Panc1 (cell line): ENCODE data around the gene SRRM3.

Experiments used
- POLR2AphosphoS5 ChIP-seq: IDR thresholded peaks from 2 replicates; pipeline ENCODE4 v1.6.1; 2012; ENCODE audit warnings: mild to moderate bottlenecking, low read depth, low read length, moderate library complexity
- SIN3A ChIP-seq: IDR thresholded peaks from 2 replicates; pipeline ENCODE4 v1.6.1; 2012; ENCODE audit warnings: low read depth, mild to moderate bottlenecking, low read length, moderate library complexity, borderline replicate concordance; ENCODE audit not compliant: insufficient read depth
- TCF7L2 ChIP-seq: IDR thresholded peaks from 2 replicates; pipeline ENCODE4 v1.6.1; 2011; ENCODE audit warnings: mild to moderate bottlenecking, low read depth, low read length, inconsistent platforms
- TF ChIP-seq, protein P1 (sequence below): fragments of 450-650 bp; IDR thresholded peaks from 2 replicates; pipeline ENCODE4 v1.5.1; 2017; ENCODE audit warnings: mild to moderate bottlenecking
- TF ChIP-seq, protein P2 (sequence below), 2 experiments: IDR thresholded peaks; 2 replicates each; pipeline ENCODE4 v1.6.1; 2011 to 2012; ENCODE audit warnings: low read depth in 2 of 2, control low read depth in 1 of 2, low read length in 1 of 2, mild to moderate bottlenecking in 1 of 2, moderate library complexity in 1 of 2; ENCODE audit not compliant: insufficient read depth in 1 of 2

DNA sequence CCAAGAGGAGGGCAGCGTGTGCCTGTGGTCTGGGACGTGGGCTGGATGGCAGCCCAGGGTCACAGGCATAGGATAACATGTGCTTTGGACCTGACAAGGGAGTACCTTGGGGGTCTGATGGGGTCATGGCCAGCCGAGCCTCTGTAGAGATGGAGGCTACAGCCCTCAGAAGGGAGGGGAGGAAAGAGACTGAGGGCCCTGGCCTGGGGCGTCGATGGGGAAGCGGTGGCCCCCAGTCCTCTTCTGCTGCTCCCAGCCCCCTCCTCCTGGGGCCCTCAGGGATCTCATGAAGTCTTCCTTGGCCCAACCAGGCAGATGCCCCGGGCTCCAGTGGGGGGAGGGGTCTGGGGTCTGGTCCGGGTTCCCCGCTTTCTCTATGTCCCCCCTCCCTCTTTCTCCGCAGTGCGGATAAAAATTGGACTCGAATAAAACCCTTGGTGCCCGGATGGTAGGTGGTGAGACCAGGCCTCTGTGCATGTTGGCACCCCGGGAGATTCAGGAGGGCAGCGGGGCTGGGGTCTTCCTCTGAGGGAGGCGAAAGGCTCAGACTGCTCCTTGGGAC lies 85.2 kb downstream of the SRRM3 start:
- TF ChIP-seq, protein P1, sequence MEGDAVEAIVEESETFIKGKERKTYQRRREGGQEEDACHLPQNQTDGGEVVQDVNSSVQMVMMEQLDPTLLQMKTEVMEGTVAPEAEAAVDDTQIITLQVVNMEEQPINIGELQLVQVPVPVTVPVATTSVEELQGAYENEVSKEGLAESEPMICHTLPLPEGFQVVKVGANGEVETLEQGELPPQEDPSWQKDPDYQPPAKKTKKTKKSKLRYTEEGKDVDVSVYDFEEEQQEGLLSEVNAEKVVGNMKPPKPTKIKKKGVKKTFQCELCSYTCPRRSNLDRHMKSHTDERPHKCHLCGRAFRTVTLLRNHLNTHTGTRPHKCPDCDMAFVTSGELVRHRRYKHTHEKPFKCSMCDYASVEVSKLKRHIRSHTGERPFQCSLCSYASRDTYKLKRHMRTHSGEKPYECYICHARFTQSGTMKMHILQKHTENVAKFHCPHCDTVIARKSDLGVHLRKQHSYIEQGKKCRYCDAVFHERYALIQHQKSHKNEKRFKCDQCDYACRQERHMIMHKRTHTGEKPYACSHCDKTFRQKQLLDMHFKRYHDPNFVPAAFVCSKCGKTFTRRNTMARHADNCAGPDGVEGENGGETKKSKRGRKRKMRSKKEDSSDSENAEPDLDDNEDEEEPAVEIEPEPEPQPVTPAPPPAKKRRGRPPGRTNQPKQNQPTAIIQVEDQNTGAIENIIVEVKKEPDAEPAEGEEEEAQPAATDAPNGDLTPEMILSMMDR: no peak
- no peak for TF ChIP-seq TCF7L2
- TF ChIP-seq SIN3A: no peak
- TF ChIP-seq POLR2AphosphoS5: no peak
- TF ChIP-seq, protein P2, sequence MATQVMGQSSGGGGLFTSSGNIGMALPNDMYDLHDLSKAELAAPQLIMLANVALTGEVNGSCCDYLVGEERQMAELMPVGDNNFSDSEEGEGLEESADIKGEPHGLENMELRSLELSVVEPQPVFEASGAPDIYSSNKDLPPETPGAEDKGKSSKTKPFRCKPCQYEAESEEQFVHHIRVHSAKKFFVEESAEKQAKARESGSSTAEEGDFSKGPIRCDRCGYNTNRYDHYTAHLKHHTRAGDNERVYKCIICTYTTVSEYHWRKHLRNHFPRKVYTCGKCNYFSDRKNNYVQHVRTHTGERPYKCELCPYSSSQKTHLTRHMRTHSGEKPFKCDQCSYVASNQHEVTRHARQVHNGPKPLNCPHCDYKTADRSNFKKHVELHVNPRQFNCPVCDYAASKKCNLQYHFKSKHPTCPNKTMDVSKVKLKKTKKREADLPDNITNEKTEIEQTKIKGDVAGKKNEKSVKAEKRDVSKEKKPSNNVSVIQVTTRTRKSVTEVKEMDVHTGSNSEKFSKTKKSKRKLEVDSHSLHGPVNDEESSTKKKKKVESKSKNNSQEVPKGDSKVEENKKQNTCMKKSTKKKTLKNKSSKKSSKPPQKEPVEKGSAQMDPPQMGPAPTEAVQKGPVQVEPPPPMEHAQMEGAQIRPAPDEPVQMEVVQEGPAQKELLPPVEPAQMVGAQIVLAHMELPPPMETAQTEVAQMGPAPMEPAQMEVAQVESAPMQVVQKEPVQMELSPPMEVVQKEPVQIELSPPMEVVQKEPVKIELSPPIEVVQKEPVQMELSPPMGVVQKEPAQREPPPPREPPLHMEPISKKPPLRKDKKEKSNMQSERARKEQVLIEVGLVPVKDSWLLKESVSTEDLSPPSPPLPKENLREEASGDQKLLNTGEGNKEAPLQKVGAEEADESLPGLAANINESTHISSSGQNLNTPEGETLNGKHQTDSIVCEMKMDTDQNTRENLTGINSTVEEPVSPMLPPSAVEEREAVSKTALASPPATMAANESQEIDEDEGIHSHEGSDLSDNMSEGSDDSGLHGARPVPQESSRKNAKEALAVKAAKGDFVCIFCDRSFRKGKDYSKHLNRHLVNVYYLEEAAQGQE (IDR thresholded peaks at IDR 0.05; ENCODE audit: insufficient read depth in 1 of 2, low read depth in 2 of 2, low read length in 1 of 2): no peak
